Measurements from ENCODE around the gene KSR1. TPM values are rescaled to one million over a fixed set of nuclear protein-coding genes. Genes with fewer than 3 reads are reported as not detected.

Gene KSR1
- total RNA-seq, 8 experiments from 2014 or later: 11.2 to 34.1 (median 17.6) TPM

DNA sequence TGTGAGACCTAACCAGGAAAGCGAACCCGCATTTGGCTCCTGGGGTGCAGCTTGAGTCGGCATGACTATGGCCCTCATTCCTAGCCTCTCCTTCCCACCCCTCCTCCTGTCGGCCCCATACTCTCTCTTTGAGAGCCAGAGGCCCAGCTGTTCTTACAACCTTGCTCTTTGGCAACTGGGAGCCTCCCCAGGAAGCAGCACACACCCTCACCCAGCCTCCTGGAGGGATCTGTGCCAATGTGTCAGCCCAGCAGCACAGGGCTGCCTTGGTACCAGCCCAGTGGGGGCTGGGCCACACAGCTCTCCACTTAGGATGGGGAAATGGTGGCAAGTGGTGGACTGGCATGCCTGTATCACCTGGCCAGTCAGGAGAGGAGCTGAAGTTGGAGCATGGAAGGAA lies 104.4 kb downstream of the KSR1 start:
- Histone ChIP-seq H3K27ac (peak overlapping the region in 1 of 2 donors; percentile 67), H3K4me3 (no peak overlapping the region), H3K4me1 (replicated peaks in 1 of 2) (peaks cover 3 to 15% of the 10 kb centered on the region in 2 donors)
- in situ Hi-C loops (cut with MboI; ENCODE audit: low pct_unique_long_range_greater_than_20kb in 2 of 9, low sequenced_read_pairs in 9 of 9, unreplicated experiment in 9 of 9): loop anchor here in 2 of 9 experiments (10.0 to 25.0 kb wide), 2 partner anchors 56 to 98 kb away; partner anchors contain the start of gene KSR1 (in 1 of the 2)
- ATAC-seq (replicated peaks in 6 of 8): peak in 3 of 8 experiments; percentile 7 to 11 (median 10)
- 67% methylated on average over 3 of the region's 4 CpGs; no CpG with 5 or more reads in 9 of the 10 experiments for WGBS, 10 experiments

DNA sequence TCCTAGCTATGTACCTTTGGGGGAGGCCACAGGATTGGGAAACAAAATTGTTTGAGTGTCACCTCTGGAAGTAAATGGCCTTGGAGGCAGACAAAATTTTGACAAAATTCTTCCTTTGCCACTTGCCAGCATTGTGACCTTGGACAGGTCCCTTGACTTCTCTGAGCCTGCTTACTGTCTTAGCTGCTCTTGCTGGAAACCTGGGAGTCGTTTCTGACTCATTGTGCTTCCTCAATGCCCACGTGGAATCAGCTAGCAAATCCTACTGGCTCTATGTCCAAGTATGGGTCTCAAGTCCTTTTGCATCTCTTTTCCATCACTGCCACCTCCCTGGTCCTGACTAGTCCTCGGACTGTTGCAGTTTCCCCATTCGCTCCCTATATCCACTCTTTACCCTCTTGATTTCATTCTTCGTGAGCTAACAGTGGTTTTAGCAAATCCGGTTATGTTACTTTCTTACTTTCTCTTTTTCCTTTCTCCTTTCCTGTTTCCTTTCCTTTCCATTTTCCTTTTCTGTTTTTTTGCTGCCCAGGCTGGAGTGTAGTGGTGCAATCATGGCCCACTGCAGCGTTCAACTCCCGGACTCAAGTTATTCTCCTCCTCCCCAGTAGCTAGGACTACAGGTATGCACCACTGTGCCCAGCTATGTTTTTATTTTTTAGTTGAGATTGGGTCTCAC lies 106.7 kb downstream of the KSR1 start:
- in situ Hi-C loops (cut with MboI; ENCODE audit: low pct_unique_long_range_greater_than_20kb in 2 of 9, low sequenced_read_pairs in 9 of 9, unreplicated experiment in 9 of 9): loop anchor here in 2 of 9 experiments (10.0 to 25.0 kb wide), 2 partner anchors 58 to 101 kb away; partner anchors contain the start of gene KSR1 (in 1 of the 2)
- Histone ChIP-seq H3K27ac (no peak overlapping the region), H3K4me1 (replicated peaks in 1 of 2) (peaks cover 3 to 15% of the 10 kb centered on the region in 2 donors), H3K4me3 (no peak overlapping the region)
- 79 to 100% (median 91%) methylated on average over 2 to 8 of the region's 8 CpGs for WGBS, 10 experiments
- no peak for ATAC-seq (replicated peaks in 6 of 8)

DNA sequence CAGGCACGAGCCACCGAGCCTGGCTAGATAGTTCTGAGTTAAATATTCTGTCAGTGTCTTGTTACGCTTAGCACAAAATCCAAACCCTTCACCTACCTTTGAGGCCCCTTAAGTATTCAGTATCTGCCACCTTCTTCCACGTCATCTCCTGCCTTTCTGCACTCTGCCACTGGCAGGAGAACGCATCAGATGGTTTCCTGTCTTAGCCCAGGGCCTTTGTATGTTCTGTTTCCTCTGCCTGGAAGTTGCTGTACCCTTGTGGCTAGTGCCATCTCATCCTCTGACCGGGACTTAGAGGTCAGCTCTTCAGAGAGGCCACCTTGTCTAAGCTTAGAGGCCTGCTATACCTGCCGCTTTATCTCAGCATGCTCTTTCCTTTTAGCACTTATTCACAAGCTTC lies 107.3 kb downstream of the KSR1 start:
- ATAC-seq (replicated peaks in 6 of 8): no peak
- in situ Hi-C loops (cut with MboI; ENCODE audit: low pct_unique_long_range_greater_than_20kb in 2 of 9, low sequenced_read_pairs in 9 of 9, unreplicated experiment in 9 of 9): loop anchor here in 2 of 9 experiments (10.0 to 25.0 kb wide), 2 partner anchors 59 to 101 kb away; partner anchors contain the start of gene KSR1 (in 1 of the 2)
- H3K27ac ChIP-seq: no peak overlapping the region
- no peak overlapping the region for H3K4me3 ChIP-seq
- peaks cover 3 to 15% of the 10 kb centered on the region in 2 donors for H3K4me1 ChIP-seq (replicated peaks in 1 of 2)
- 89 to 100% (median 98%) methylated on average over 1 to 7 of the region's 7 CpGs; no CpG with 5 or more reads in 1 of the 10 experiments for WGBS, 10 experiments

DNA sequence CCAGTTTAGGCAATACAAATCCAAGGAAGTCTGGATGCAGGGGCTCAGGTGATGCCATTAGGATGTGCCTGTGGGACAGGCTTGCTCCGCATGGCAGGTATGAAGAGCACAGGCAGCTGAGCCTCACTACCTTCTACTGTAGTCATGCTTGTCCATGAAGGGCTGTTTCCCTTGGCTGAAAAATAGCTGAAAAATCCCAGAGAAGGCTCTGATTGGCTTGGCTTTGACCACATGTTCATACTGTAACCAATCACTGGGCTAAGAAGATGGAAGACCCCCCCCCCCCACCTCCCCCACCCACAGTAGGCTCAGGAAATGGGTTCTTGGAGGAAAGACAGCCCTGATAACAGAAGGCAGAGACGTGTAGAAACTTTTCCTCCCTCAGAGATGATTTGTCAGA lies 108.2 kb downstream of the KSR1 start:
- no peak overlapping the region for H3K4me3 ChIP-seq
- no peak for ATAC-seq (replicated peaks in 6 of 8)
- 100% methylated on average over 1 of the region's 2 CpGs; no CpG with 5 or more reads in 9 of the 10 experiments for WGBS, 10 experiments
- in situ Hi-C loops (cut with MboI; ENCODE audit: low pct_unique_long_range_greater_than_20kb in 2 of 9, low sequenced_read_pairs in 9 of 9, unreplicated experiment in 9 of 9): loop anchor here in 2 of 9 experiments (10.0 to 25.0 kb wide), 2 partner anchors 60 to 102 kb away; partner anchors contain the start of gene KSR1 (in 1 of the 2)
- H3K4me1 ChIP-seq (replicated peaks in 1 of 2): peaks cover 3 to 13% of the 10 kb centered on the region in 2 donors
- no peak overlapping the region for H3K27ac ChIP-seq

DNA sequence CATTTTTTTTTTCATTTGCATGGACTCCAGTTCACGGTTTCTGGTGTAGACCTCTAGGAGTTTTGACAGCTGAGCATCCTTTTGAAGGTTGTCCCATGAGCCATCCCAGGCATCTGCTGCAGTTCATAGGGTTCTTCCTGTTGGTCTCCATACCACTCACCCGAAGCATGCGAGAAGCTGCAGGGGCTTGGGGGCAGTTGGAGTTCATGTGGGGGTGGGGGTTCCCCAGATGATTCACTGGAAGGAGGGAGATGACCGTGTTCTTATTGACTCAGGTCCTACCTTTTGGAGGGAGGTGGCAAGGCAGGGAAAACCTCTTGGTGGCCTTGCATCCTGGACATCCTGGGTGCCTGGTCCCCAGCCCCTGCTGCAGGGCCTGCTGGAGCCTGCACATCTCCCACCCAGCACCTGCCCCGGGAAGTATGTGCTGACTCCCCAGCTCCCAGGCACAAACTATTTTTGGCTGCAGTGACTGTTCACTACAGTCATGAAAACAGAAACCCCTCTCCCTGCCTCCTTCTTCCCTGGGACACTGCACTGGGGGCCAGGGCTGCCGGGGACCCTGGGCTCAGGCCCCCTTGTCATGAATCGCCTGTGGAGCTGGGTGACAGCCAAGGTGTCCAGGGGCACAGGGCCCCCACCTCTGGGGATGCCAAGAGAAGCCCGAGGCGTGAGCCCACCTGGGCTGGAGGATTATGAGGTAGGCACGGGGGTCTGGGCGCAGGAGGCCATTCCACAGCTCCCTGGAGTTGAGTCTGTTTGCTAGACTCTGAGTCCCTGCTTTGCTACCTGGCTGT lies 109.8 kb downstream of the KSR1 start:
- H3K27ac ChIP-seq: no peak overlapping the region
- in situ Hi-C loops (cut with MboI; ENCODE audit: low pct_unique_long_range_greater_than_20kb in 2 of 9, low sequenced_read_pairs in 9 of 9, unreplicated experiment in 9 of 9): loop anchor here in 2 of 9 experiments (10.0 to 25.0 kb wide), 2 partner anchors 61 to 104 kb away; partner anchors contain the start of gene KSR1 (in 1 of the 2)
- ATAC-seq (replicated peaks in 6 of 8): no peak

DNA sequence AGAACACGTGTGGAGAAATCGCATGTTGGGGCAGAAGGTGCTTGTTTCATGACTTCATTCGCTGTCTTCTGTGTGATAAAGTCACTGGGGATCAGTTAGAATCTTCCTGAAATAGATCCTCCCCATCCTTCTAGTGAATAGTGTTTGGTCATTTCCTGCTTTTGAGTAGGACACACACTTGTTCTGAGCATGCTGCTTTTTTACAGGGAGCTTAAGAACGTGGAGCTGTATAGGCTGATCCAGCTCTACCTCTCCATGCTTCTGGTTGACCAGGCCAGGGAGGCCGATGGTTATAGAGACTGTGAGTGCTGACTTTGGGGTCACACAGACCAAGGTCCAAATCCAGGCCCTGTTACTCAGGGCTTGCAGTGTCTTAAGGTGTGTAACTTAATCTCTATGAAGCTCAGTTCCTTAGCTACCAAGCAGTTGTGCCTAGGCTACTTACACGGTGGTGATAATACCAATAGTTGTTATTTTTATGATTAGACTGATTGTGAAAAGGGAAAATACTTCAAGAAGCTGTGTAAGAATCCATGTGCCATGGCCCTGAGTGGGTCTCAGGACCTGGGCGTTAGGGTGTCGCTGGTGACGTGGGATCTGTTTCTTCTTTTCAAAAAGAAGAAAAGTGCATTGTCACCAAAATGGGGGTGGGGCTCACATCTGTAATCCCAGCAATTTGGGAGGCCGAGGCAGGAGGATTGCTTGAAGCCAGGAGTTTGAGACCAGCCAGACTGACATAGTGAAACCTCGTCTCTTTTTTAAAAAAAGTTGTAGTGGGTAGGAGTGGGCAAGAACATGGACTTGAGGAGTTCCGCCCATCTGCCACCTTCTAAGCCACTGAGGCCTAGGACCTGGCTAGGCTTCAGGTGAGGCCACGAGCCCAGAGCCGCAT lies 110.7 kb downstream of the KSR1 start:
- no peak overlapping the region for H3K27ac ChIP-seq
- peak in 1 of 8 experiments; percentile 20 for ATAC-seq (replicated peaks in 6 of 8)
- 43 to 100% (median 94%) methylated on average over 1 to 7 of the region's 14 CpGs; no CpG with 5 or more reads in 1 of the 10 experiments for WGBS, 10 experiments
- no peak overlapping the region for H3K4me3 ChIP-seq
- no peaks in the 10 kb centered on the region for H3K4me1 ChIP-seq (replicated peaks in 1 of 2)
- in situ Hi-C loops (cut with MboI; ENCODE audit: low pct_unique_long_range_greater_than_20kb in 2 of 9, low sequenced_read_pairs in 9 of 9, unreplicated experiment in 9 of 9): loop anchor here in 2 of 9 experiments (10.0 to 25.0 kb wide), 2 partner anchors 62 to 105 kb away; partner anchors contain the start of gene KSR1 (in 1 of the 2)

More for the DNA sequence above, 109.8 kb downstream of the KSR1 start:
- 0 to 96% (median 86%) methylated on average over 1 to 4 of the region's 11 CpGs; no CpG with 5 or more reads in 5 of the 10 experiments for WGBS, 10 experiments
- H3K4me3 ChIP-seq: no peak overlapping the region
- no peaks in the 10 kb centered on the region for H3K4me1 ChIP-seq (replicated peaks in 1 of 2)

DNA sequence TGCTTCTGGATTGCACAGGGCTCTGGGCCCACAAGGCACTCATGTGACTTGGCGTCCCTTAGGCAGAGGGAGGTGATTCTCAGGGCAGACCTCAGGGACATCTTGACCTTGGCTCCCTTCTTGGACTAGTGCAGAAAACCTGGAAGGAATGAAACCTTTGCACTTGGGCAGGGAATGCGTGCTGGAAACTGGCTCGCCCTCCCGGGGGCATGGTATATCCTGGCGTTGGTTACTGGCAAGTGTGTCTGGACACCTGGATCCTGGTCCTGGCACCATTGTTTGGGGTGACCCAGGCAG lies 111.3 kb downstream of the KSR1 start:
- H3K27ac ChIP-seq: no peak overlapping the region
- WGBS, 10 experiments: 96 to 100% (median 100%) methylated on average over 1 to 5 of the region's 5 CpGs; no CpG with 5 or more reads in 5 of the 10 experiments
- in situ Hi-C loops (cut with MboI; ENCODE audit: low pct_unique_long_range_greater_than_20kb in 2 of 9, low sequenced_read_pairs in 9 of 9, unreplicated experiment in 9 of 9): loop anchor here in 2 of 9 experiments (10.0 to 25.0 kb wide), 2 partner anchors 63 to 105 kb away; partner anchors contain the start of gene KSR1 (in 1 of the 2)

DNA sequence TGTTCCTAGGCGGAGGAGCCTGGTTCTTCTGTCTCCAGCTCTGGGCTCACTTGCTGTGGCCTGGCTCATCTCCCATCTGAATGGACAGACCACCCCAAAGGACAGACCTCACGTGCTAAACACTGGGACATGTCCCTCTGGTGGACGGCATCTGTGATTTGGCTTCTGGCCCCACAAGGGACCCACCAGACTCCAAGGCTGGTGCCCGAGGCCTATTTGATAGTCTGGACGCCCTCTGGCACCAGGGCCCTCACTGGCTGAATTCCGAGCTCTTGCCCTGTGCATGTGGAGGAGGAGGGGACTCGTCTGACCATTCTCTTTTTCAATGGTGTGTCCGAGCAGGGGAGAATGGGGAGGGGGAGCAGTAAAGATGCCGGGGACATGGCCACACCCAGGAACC lies 112.0 kb downstream of the KSR1 start:
- H3K4me1 ChIP-seq (replicated peaks in 1 of 2): no peaks in the 10 kb centered on the region
- 80 to 90% methylated on average over 1 to 2 of the region's 9 CpGs; no CpG with 5 or more reads in 8 of the 10 experiments for WGBS, 10 experiments
- H3K27ac ChIP-seq: no peak overlapping the region
- peak in 1 of 8 experiments; percentile 2 for ATAC-seq (replicated peaks in 6 of 8)
- H3K4me3 ChIP-seq: no peak overlapping the region
- in situ Hi-C loops (cut with MboI; ENCODE audit: low pct_unique_long_range_greater_than_20kb in 2 of 9, low sequenced_read_pairs in 9 of 9, unreplicated experiment in 9 of 9): loop anchor here in 2 of 9 experiments (10.0 to 25.0 kb wide), 2 partner anchors 63 to 106 kb away; partner anchors contain the start of gene KSR1 (in 1 of the 2)

More for the DNA sequence above, 111.3 kb downstream of the KSR1 start:
- Histone ChIP-seq H3K4me3 (no peak overlapping the region), H3K4me1 (replicated peaks in 1 of 2) (no peaks in the 10 kb centered on the region)
- no peak for ATAC-seq (replicated peaks in 6 of 8)

DNA sequence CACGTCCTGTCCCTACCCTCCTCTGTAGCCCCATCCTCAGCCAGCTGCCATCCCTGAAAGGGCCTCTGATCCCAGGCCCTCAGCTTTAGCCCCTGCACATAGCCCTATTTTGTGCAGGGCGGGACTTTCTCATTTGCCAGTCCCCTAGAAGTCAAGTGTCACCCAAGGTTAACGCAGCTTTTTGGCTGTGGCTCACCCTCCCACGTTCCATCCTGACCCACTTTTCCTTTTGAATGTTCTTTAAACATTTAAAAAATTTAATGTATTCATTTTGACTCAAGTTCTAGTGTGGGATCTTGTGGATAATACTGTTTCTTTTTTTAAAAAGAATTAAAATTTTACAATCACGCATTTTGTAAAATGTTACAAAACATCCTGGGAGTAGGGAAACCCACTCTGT lies 112.6 kb downstream of the KSR1 start:
- 42 to 100% (median 80%) methylated on average over 1 to 3 of the region's 5 CpGs for WGBS, 10 experiments
- no peak overlapping the region for H3K27ac ChIP-seq
- ATAC-seq (replicated peaks in 6 of 8): peak in 1 of 8 experiments; percentile 30

DNA sequence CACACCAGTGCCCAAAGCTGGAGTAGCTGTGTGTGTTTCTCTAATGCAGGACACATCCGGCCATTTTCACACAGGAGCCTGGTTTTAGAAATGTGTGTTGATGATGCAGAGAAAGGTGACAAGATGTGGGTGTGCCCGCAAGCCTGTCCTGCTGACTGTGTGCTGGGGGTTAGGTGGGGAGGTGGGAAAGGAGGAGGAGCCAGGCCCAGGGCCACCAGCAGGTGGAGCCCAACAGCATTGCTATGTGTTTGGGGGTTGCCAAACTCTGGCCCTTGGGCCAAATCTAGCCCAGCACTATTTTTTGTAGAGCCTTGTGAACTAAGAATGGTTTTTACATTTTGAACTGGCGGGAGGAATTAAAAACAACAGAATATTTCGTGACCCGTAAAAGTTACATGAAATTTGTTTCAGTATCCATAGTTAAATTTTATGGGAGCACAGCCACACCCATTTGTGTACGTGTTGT lies 113.0 kb downstream of the KSR1 start:
- Histone ChIP-seq H3K27ac (no peak overlapping the region), H3K4me1 (replicated peaks in 1 of 2) (peaks cover 0 to 9% of the 10 kb centered on the region in 2 donors), H3K4me3 (no peak overlapping the region)
- ATAC-seq (replicated peaks in 6 of 8): peak in 4 of 8 experiments; percentile 46 to 89 (median 49)
- in situ Hi-C loops (cut with MboI; ENCODE audit: low pct_unique_long_range_greater_than_20kb in 2 of 9, low sequenced_read_pairs in 9 of 9, unreplicated experiment in 9 of 9): loop anchor here in 2 of 9 experiments (10.0 to 25.0 kb wide), 2 partner anchors 64 to 107 kb away; partner anchors contain the start of gene KSR1 (in 1 of the 2)
- WGBS, 10 experiments: 0 to 100% (median 70%) methylated on average over 1 to 6 of the region's 6 CpGs; no CpG with 5 or more reads in 2 of the 10 experiments

More for the DNA sequence above, 112.6 kb downstream of the KSR1 start:
- H3K4me3 ChIP-seq: no peak overlapping the region
- peaks cover 0 to 6% of the 10 kb centered on the region in 2 donors for H3K4me1 ChIP-seq (replicated peaks in 1 of 2)
- in situ Hi-C loops (cut with MboI; ENCODE audit: low pct_unique_long_range_greater_than_20kb in 2 of 9, low sequenced_read_pairs in 9 of 9, unreplicated experiment in 9 of 9): loop anchor here in 2 of 9 experiments (10.0 to 25.0 kb wide), 2 partner anchors 64 to 107 kb away; partner anchors contain the start of gene KSR1 (in 1 of the 2)

DNA sequence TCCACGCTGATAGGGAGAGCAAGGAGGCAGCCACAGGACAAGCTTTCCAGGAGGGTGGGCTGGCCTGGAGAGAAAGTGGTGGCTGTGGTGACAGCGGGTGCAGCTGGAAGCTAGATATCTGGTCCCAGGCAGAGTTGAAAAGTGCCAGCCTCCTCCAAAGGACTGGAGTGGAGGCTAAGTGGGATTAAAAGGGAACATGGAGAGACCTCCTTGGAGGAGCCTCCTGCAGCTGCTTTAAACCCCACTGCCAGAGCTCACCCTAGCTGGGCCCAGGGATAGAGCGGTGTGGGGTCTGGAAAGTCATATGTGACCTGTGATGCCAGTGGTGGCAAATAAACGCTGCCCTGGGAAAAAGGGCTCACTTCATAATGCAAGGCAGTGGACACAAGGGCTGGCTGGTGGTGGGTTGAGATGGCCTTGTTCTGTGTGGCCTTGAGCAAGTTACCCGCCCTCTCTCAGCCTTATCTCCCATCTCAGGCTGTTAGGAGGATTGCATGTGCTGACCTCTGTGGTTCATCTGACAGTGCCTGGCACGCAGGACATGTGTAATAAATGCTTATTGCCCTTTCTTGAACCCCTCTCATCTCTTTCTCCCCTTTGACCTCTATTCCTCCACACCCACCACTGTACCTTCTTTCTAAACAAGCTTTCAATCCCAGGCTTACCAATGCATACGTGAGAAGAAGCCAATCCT lies 113.8 kb downstream of the KSR1 start:
- Histone ChIP-seq H3K4me3 (no peak overlapping the region), H3K27ac (no peak overlapping the region), H3K4me1 (replicated peaks in 1 of 2) (peaks cover 2 to 9% of the 10 kb centered on the region in 2 donors)
- in situ Hi-C loops (cut with MboI; ENCODE audit: low pct_unique_long_range_greater_than_20kb in 2 of 9, low sequenced_read_pairs in 9 of 9, unreplicated experiment in 9 of 9): loop anchor here in 2 of 9 experiments (10.0 to 25.0 kb wide), 2 partner anchors 65 to 108 kb away; partner anchors contain the start of gene KSR1 (in 1 of the 2)
- 80 to 100% (median 100%) methylated on average over 1 to 3 of the region's 7 CpGs; no CpG with 5 or more reads in 3 of the 10 experiments for WGBS, 10 experiments
- ATAC-seq (replicated peaks in 6 of 8): no peak
